KBM-7 (cell line): ENCODE results near the gene ARHGAP44.

Experiments used
- DNase-seq: peaks from one replicate; pipeline ENCODE4 v3.0.0-alpha.2; 2015
- in situ Hi-C: fragments of 300-500 bp; cut with MboI; formaldehyde crosslinking; loops from 2 replicates; pipeline ENCODE4 v1.14.3; 2020; ENCODE audit warnings: low sequenced_read_pairs, low pct_unique_long_range_greater_than_20kb, mixed read lengths

Gene ARHGAP44

GRCh38 chr17:12883472-12883871 is 94.2 kb downstream of the ARHGAP44 start:
- in situ Hi-C loops = no loop called here
- no peak for DNase-seq

- in situ Hi-C loops = no loop called here
- no peak for DNase-seq
Observed at GRCh38 chr17:12887088-12887487, 97.8 kb downstream of the ARHGAP44 start.

- in situ Hi-C loops = no loop called here
- no peak for DNase-seq
Observed at GRCh38 chr17:12896180-12896785, 107.0 kb downstream of the ARHGAP44 start.

- DNase-seq = no peak
- in situ Hi-C loops = no loop called here
Observed at GRCh38 chr17:12898110-12898509, 108.8 kb downstream of the ARHGAP44 start.

- DNase-seq = no peak
- in situ Hi-C loops = no loop called here
Observed at GRCh38 chr17:12899604-12900003, 110.3 kb downstream of the ARHGAP44 start.

- in situ Hi-C loops = no loop called here
- DNase-seq = no peak
Observed at GRCh38 chr17:12900474-12900873, 111.2 kb downstream of the ARHGAP44 start.

GRCh38 chr17:12902046-12902445 is 112.7 kb downstream of the ARHGAP44 start:
- in situ Hi-C loops = no loop called here
- no peak for DNase-seq

- in situ Hi-C loops = no loop called here
Observed at GRCh38 chr17:12907477-12907876, 118.2 kb downstream of the ARHGAP44 start.

GRCh38 chr17:12909046-12909445 is 119.7 kb downstream of the ARHGAP44 start:
- no peak for DNase-seq
- in situ Hi-C loops = no loop called here

More at GRCh38 chr17:12907477-12907876, 118.2 kb downstream of the ARHGAP44 start:
- DNase-seq = no peak

GRCh38 chr17:12909511-12909910 is 120.2 kb downstream of the ARHGAP44 start:
- no peak for DNase-seq
- in situ Hi-C loops = no loop called here

- in situ Hi-C loops = no loop called here
- no peak for DNase-seq
Observed at GRCh38 chr17:12911239-12911638, 121.9 kb downstream of the ARHGAP44 start.

GRCh38 chr17:12917399-12917798 is 128.1 kb downstream of the ARHGAP44 start:
- DNase-seq = no peak
- in situ Hi-C loops = no loop called here

GRCh38 chr17:12918142-12918541 is 128.8 kb downstream of the ARHGAP44 start:
- in situ Hi-C loops = no loop called here
- no peak for DNase-seq

GRCh38 chr17:12922120-12922519 is 132.8 kb downstream of the ARHGAP44 start:
- in situ Hi-C loops = no loop called here
- no peak for DNase-seq

- DNase-seq = no peak
- in situ Hi-C loops = no loop called here
Observed at GRCh38 chr17:12924614-12925013, 135.3 kb downstream of the ARHGAP44 start.

GRCh38 chr17:12927001-12927400 is 137.7 kb downstream of the ARHGAP44 start:
- no peak for DNase-seq
- in situ Hi-C loops = no loop called here

- in situ Hi-C loops = no loop called here
- peak; percentile 24 for DNase-seq
Observed at GRCh38 chr17:12927541-12928425, 138.5 kb downstream of the ARHGAP44 start.

GRCh38 chr17:12928736-12929135 is 139.4 kb downstream of the ARHGAP44 start:
- DNase-seq = no peak
- in situ Hi-C loops = no loop called here

- in situ Hi-C loops = no loop called here
- no peak for DNase-seq
Observed at GRCh38 chr17:12936501-12936900, 147.2 kb downstream of the ARHGAP44 start.

GRCh38 chr17:12940699-12941098 is 151.4 kb downstream of the ARHGAP44 start:
- no peak for DNase-seq
- in situ Hi-C loops = no loop called here

- DNase-seq = no peak
- in situ Hi-C loops = no loop called here
Observed at GRCh38 chr17:12947047-12947446, 157.7 kb downstream of the ARHGAP44 start.
